ENCODE measurements around the gene UBQLN3.

Gene UBQLN3

DNA sequence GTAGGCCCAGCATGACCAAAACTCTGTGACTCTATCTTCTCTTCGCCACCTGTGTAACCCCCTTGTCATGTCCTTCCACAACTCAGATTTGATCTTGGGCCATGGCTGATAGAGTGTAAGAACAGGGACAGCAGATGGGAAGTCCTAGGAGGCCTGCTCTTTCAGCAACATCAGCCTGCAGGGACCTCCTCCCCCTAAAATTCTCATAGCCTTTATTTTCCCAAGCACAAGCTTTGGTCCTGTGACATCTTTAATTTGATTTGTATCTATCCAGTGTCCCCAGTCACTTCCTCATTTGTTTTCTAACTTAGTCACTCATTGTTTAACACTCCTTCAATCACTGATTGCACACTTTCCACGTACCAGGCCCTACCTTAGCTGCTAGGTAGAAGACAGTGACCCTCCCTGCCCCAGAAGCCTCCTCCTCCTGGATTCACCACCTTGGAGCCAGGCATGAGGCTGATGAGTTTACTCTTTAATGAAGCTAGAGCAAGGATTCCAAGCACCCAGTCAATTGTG lies 5.3 kb downstream of the UBQLN3 start:
- no peak for DNase-seq

DNA sequence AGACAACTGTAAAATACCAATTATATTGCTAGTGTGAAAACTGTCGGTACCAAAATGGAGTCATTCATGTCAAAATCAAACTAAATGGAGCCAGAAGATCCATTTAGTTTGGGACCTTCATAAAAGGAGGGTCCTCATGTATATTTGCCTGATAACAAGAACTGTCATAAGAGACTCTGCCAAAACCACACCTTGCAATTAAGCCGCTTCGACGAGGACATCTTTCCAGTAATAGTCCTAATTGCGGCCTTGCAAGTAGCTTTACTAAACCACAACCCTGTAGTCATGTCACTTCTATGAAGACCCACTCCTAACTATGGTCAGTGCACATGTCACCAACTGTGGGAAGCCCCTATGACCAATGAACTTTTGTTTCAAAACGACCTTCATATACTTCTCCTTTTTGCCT lies 9.4 kb downstream of the UBQLN3 start:
- no peak for DNase-seq

DNA sequence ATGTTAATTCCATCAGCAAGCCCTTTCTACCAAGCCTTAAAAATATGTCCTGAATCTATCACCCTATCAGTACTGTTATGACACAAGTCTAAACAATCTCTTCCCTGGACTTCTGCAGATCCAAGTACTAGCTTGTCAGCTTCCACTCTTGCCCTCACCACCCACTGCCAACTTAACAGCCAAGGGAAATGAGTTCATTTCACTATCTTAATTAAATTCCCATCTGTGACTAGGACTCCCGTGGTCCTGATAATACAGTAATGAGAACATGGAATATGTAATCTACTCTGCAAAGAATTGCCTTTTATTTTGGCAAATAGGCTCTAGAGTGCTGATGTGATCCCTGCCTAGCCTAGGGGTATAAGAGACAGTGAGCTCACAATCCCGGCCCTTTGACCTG lies 10.1 kb downstream of the UBQLN3 start:
- DNase-seq: no peak

DNA sequence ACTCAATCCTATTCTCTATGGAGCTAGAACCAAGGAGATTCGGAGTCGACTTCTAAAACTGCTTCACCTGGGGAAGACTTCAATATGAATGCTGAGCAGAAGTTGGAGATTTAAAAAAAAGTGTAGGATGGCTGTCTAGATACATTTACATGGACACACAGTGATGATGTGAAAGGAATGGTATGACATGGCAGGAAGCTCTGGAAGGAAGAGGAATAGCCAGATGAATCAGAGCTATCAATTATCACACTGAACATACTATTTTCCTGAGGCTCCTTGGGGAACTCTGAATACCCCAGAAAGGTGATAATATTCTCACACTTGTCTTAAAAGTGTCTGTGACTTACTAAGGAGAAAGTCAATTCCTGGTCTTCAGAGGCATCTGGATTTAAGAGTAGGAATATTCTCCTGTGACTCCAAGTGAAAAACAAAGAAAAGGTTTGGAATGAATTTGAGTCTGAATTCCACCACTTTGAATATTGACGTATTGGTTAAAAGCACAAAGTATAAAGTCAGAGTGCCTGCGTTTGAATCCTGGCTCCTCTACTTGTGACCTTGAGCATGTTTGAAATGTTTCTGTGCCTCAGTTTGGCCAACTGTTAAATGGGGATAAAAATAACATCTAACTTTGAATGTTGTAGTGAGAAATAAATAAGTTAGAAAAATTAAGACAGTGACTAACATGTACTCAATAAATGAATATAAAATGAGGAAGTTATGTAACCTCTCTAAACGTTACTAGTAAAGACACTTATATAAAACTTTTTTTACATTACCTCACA lies 20.0 kb downstream of the UBQLN3 start:
- DNase-seq: no peak

DNA sequence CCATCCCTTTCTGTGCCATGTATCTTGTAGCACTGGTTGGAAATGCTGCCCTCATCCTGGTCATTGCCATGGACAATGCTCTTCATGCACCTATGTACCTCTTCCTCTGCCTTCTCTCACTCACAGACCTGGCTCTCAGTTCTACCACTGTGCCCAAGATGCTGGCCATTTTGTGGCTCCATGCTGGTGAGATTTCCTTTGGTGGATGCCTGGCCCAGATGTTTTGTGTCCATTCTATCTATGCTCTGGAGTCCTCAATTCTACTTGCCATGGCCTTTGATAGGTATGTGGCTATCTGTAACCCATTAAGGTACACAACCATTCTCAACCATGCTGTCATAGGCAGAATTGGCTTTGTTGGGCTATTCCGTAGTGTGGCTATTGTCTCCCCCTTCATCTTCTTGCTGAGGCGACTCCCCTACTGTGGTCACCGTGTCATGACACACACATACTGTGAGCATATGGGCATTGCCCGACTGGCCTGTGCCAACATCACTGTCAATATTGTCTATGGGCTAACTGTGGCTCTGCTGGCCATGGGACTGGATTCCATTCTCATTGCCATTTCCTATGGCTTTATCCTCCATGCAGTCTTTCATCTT lies 20.9 kb downstream of the UBQLN3 start:
- no peak for DNase-seq

DNA sequence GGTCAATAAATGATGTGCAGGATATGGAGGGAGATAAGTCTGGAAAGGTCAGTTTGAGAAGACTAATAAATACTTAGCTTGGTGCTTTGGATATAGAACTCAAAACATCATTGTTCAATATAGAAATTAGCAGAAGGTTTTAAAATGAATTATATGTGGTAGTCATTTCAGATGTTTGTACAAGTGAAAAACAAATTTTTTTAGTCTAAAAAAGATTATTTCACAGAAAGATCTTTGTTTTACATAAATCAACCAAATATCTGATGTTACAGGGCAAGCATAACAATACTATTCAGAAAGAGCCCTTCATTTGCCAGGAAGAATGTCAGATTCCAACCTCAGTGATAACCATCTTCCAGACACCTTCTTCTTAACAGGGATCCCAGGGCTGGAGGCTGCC lies 21.4 kb downstream of the UBQLN3 start, which contains the start of gene OR52D1:
Gene OR52D1 (plus strand): TSS at position 301 of the 400 bp plus-strand sequence. CDS start 22 bp downstream, at position 323.
- DNase-seq: no peak

DNA sequence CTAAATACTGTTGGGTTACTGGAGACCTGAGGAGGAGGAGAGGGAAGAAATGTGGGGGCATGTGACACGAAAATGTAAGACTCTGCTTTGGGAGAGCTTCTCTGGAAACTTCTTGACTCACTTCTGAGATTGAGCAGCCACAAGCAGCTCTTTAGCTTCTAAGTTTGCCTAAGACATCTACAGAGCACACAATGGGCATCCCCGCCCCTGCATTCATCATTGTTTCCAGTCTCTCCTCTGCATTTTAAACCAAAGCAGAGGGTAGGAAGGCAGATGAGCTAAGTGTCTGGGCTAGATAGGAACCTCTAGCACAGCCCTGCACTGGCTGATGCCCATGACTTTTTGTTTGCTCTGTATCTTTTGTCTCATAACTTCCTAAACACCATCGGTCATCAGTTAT lies 23.3 kb downstream of the UBQLN3 start:
- DNase-seq: no peak

DNA sequence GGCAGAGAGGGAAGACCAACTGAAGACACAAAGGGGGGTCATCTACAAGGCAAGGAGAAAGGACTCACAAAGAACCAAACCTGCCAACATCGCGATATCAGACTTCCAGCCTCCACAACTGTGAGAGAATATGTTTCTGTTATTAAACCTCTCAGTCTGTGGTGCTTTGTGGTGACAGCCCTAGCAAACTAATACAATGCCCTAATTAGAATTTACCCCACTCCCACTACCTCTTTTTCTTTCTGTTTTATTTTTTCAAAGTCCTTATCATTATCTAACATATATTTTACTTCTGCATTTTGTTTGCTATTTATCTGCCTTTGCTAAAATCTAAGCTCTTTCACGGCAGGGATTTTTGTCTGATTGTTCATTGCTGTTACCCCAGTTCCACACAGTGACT lies 23.8 kb downstream of the UBQLN3 start:
- no peak for DNase-seq

DNA sequence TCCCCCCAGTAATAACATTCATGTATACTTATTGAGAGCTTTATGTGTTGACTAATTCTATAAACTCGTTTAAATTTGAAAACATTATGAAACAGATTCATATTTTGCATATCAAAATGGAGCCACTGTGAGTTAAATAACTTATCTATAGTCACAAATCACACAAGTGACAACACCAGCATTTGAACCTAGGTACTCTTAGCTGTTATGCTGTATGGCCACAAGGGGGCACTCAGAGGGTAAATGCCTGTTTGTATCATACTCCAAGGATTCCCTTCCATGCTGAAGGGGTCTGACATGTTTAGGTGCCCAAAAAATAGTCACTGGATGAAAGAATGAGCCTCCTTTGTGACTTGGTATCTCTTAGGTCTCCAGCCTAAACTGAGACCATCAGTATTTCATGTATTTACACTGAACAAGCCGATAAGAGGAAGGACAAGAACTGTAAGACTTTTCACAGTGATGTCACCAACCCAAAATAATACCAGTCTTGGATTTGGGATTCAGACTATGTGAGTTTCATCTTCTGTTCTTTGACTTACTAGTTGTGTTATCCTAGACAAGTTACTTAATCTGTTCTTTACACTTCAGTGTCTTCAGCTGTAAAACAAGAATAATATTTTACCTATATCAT lies 33.5 kb downstream of the UBQLN3 start:
- no peak for DNase-seq

DNA sequence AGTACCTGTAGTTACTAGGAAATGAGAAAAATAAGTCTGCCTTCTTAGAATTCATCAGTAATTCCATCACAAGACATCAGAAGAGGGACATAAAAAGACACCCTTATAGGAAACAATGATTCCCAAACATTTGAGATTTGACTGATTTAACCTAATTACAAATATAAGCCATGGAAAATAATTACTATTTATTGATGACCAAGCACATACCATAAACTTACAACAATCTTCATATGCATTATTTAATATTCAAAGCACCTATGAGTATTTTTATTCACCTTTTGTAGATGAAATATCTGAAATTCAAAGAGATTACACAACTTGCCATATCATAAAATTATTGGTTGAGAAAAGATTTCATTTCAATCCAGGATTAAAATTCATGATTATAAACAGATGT lies 35.8 kb downstream of the UBQLN3 start:
- DNase-seq: no peak

DNA sequence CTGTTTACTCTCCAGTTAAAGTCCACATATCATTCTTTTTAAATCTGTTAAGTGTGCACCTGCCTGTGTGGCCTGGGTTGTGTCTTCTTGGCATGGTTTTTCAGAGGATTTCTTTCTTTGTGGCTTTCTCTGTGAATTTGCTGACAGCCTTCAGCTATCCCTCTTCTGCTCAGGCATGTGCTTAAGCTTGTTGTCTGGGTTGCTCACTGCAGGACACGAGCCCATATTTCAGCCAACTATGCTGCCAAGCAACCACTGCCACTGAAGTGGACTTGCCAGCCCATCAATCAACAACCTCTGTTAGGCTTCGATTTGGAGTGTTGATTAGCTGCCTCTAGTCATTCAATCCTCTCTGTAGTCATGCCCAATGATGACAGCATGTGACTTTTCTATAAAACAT lies 42.2 kb downstream of the UBQLN3 start:
- DNase-seq: no peak

DNA sequence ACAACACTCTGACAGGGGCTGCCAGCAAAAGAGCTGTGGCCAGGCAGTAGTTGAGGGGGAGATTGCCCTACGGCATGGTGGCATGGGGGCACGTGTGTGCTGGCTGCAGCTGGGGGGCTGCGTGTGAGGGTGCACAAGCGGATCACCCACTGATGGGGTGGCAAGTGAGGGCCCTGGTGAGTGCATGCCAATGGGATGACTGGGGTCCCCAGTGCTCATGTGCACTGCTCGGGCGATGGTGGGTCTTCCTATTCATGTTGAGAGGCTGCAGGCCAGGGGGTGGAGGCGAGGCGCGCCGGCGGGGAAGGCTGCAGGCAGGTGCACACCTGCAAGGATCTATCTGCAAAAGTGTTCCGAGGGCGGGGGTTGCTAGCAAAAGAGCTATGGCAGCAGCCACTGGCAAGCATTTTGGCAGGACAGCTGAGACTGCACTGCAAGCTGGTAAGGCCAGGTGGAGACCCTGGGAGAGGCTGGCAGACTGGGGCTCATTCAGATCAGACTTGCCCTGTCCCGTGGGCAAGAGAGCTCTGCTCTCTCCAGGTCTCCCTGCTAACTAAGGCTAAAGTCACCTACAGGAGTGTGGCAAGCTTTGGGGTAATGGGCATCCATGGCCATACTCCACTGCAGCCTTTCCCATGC lies 48.7 kb downstream of the UBQLN3 start:
- DNase-seq: no peak

Measured in DMS79 (cell line).